Activated CD8-positive, alpha-beta T cell treated with anti-CD3 and anti-CD28 coated beads for 36 hours (primary cell): ENCODE measurements around the gene ERG. TPM values are rescaled to one million over a fixed set of nuclear protein-coding genes. Genes with fewer than 3 reads are reported as not detected.

Experiments used
- ATAC-seq: fragments of 200-7000 bp; cut with Tn5 transposase; one replicate; pipeline ENCODE4 v1.10.0; 2021; ENCODE audit warnings: mild to moderate bottlenecking, moderate library complexity
- CTCF ChIA-PET: fragments of 350-600 bp; sonication (Branson Sonifier 250); formaldehyde crosslinking; loops from one replicate; lab custom pipeline; 2021; ENCODE audit warnings: antibody characterized with exemption; lab: Charles Lee
- POLR2A ChIA-PET: fragments of 350-600 bp; sonication (Branson Sonifier 250); formaldehyde crosslinking; loops from one replicate; lab custom pipeline; 2021; ENCODE audit warnings: antibody characterized with exemption; lab: Charles Lee
- DNase-seq: peaks from one replicate; pipeline ENCODE4 v3.0.0-alpha.2; 2020
- H3K27ac Mint-ChIP-seq: one replicate; pipeline ENCODE4 v1.8.0; 2021; ENCODE audit warnings: mild to moderate bottlenecking, mixed read lengths
- H3K27me3 Mint-ChIP-seq: one replicate; pipeline ENCODE4 v1.8.0; 2021; ENCODE audit warnings: mixed read lengths
- H3K36me3 Mint-ChIP-seq: one replicate; pipeline ENCODE4 v1.8.0; 2021; ENCODE audit warnings: low read depth, mixed read lengths
- H3K4me1 Mint-ChIP-seq: one replicate; pipeline ENCODE4 v1.8.0; 2021; ENCODE audit warnings: low read depth, mixed read lengths
- H3K4me3 Mint-ChIP-seq: one replicate; pipeline ENCODE4 v1.8.0; 2021; ENCODE audit warnings: mild to moderate bottlenecking, moderate library complexity, mixed read lengths
- H3K9me3 Mint-ChIP-seq: one replicate; pipeline ENCODE4 v1.8.0; 2021; ENCODE audit warnings: mixed read lengths
- intact Hi-C: fragments of 100-400 bp; cut with micrococcal nuclease; formaldehyde crosslinking; loops from one replicate; pipeline ENCODE4 v1.10.0; 2022
- total RNA-seq, 2 experiments: library from RNA; stranded (reverse); gene quantifications; one replicate each; pipeline ENCODE4 v1.2.3, GENCODE V29; 2021
- TF ChIP-seq, protein P1 (sequence below): fragments of 200-600 bp; IDR thresholded peaks from one replicate; pipeline ENCODE4 v1.8.0; 2022; ENCODE audit warnings: antibody characterized with exemption, mild to moderate bottlenecking

Gene ERG
- total RNA-seq, 2 experiments from 2014 or later, result not detected

DNA sequence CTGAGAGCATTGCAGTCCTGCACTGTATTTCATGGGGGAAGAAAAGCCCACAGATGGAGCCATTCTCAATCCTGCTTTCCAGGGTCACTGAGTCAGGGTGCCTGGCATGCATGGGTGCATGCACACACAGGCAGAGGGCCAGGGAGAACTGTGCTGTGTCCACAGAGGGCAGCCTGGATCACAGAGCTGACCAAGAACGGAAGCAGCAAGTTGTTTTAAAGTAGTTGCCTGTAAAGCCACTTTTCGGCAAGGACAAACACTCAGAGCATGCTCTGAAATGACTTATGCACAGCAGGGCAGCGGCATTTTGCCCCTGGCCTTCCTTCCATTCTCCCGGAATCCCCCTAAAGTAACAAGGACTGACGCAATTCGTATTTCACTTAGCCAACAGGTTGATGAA, 3.6 kb downstream of the ERG start:
- Mint-ChIP-seq H3K9me3 (no peaks in the 10 kb centered on the region), H3K27me3 (peaks cover 44% of the 10 kb centered on the region), H3K4me1 (no peaks in the 10 kb centered on the region), H3K27ac (no peak overlapping the region), H3K36me3 (no peaks in the 10 kb centered on the region), H3K4me3 (no peak overlapping the region)
- no peak for DNase-seq
- no peak for ATAC-seq
- intact Hi-C loops, result no loop called here
- POLR2A ChIA-PET, result no interaction called here
- CTCF ChIA-PET, result no interaction called here
- TF ChIP-seq, protein P1, sequence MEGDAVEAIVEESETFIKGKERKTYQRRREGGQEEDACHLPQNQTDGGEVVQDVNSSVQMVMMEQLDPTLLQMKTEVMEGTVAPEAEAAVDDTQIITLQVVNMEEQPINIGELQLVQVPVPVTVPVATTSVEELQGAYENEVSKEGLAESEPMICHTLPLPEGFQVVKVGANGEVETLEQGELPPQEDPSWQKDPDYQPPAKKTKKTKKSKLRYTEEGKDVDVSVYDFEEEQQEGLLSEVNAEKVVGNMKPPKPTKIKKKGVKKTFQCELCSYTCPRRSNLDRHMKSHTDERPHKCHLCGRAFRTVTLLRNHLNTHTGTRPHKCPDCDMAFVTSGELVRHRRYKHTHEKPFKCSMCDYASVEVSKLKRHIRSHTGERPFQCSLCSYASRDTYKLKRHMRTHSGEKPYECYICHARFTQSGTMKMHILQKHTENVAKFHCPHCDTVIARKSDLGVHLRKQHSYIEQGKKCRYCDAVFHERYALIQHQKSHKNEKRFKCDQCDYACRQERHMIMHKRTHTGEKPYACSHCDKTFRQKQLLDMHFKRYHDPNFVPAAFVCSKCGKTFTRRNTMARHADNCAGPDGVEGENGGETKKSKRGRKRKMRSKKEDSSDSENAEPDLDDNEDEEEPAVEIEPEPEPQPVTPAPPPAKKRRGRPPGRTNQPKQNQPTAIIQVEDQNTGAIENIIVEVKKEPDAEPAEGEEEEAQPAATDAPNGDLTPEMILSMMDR, result no peak

GRCh38 chr21:38494251-38494642, 4.0 kb downstream of the ERG start:
- POLR2A ChIA-PET, result no interaction called here
- CTCF ChIA-PET, result no interaction called here
- Mint-ChIP-seq H3K4me3 (no peak overlapping the region), H3K27ac (no peak overlapping the region), H3K9me3 (no peaks in the 10 kb centered on the region), H3K36me3 (no peaks in the 10 kb centered on the region), H3K4me1 (no peaks in the 10 kb centered on the region), H3K27me3 (peaks cover 45% of the 10 kb centered on the region)
- no peak for DNase-seq
- TF ChIP-seq, protein P1, result no peak
- no peak for ATAC-seq
- intact Hi-C loops, result no loop called here

GRCh38 chr21:38493549-38494250, 4.6 kb downstream of the ERG start:
- peaks cover 42% of the 10 kb centered on the region for H3K27me3 Mint-ChIP-seq
- no peak overlapping the region for H3K4me3 Mint-ChIP-seq

GRCh38 chr21:38492007-38492406, 6.3 kb downstream of the ERG start:
- Mint-ChIP-seq H3K4me3 (no peak overlapping the region), H3K27me3 (peaks cover 38% of the 10 kb centered on the region), H3K27ac (no peak overlapping the region), H3K9me3 (no peaks in the 10 kb centered on the region), H3K36me3 (no peaks in the 10 kb centered on the region), H3K4me1 (no peaks in the 10 kb centered on the region)
- TF ChIP-seq, protein P1, result no peak
- DNase-seq (no peak), ATAC-seq (no peak)
- CTCF ChIA-PET, result no interaction called here
- POLR2A ChIA-PET, result no interaction called here
- intact Hi-C loops, result no loop called here

More at GRCh38 chr21:38493549-38494250, 4.6 kb downstream of the ERG start:
- POLR2A ChIA-PET, result no interaction called here
- no peak overlapping the region for H3K27ac Mint-ChIP-seq
- TF ChIP-seq, protein P1, result no peak
- H3K4me1 Mint-ChIP-seq, result no peaks in the 10 kb centered on the region
- no peaks in the 10 kb centered on the region for H3K36me3 Mint-ChIP-seq
- no peaks in the 10 kb centered on the region for H3K9me3 Mint-ChIP-seq
- intact Hi-C loops, result no loop called here
- CTCF ChIA-PET, result no interaction called here
- DNase-seq, result no peak
- ATAC-seq, result no peak

DNA sequence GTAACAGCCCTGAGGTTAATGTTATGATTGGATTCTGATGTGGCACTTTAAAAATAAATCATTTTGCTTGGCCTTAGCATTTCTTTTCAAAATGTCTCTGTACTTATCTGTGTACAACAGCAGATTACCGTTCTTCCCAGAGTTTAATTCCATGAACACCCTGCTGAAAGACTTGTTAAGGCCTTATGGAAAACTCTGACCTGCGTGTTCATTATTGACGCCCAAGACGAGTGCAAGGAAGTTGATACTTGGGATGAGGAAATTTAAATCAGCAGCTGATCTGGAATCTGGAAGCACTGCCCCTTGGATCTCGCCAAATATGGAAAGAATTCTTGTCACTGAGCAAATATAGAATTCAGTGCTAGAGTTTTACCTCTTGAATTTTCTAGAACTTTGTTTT, 6.7 kb downstream of the ERG start:
- Mint-ChIP-seq H3K27me3 (peaks cover 42% of the 10 kb centered on the region), H3K27ac (no peak overlapping the region), H3K36me3 (no peaks in the 10 kb centered on the region), H3K4me3 (no peak overlapping the region), H3K9me3 (no peaks in the 10 kb centered on the region), H3K4me1 (no peaks in the 10 kb centered on the region)
- ChIA-PET POLR2A (no interaction called here), CTCF (no interaction called here)
- TF ChIP-seq, protein P1, result no peak
- no peak for ATAC-seq
- intact Hi-C loops, result no loop called here
- no peak for DNase-seq
